HK-2 (cell line): ENCODE measurements around the gene PLEKHG7.
"Not testable (repeated sequence)": the region's sequence is repeated elsewhere in the genome, so short reads cannot be mapped to it uniquely, and the experiment has no call there.

Experiments
- DNase-seq: peaks from one replicate; pipeline ENCODE4 v3.0.0-alpha.2; 2018; ENCODE audit not compliant: unreplicated experiment

Gene PLEKHG7

DNA sequence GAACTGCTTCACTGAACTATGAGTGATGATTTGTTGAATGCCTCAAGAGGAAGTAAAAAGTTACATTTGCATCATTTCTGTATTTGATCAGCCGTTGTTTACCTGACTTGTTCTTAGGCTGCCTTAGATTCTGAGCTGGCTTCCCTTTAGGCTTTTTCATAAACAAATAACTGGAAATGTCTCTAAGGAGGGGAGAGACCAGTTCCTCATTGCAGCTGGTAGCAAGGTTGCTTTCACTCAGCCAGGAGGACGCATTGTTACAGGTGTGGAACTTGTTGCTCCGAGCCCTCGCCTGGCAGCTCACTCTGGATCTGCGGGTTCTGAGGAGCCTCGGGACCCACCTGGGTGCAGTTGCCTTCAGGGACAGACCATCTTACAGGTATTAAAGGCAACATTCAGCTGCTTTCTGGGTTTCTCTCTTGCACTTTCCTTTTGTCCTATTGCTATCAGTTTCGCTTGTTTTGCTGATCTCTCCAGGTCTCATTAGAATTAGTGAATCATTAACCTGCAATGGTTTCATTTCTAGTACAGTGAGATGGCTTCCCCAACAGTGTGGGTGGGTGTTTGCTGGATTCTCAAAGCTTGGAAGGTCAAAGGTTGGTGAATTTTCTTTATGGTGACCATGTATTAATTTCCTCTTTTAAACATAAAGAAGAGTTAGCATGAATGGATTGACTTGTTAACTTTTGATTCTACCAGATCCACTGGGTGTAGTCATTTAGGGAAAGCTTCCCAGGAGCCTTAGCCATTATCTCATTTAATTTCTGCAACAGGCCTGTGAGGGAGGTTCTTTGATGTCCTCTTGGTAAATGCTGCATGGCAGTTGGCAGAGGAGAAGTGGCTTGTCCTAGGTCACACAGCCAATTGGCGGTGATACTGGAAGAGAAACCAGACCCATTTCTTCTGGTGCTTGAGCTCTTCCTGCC is at the start of gene PLEKHG7:
PLEKHG7 (plus strand) TSS at position 236 of the 926 bp plus-strand sequence. CDS start 3,643 bp downstream, outside the sequence.
- no peak for DNase-seq

GRCh38 chr12:92654256-92654655 is 48.5 kb upstream of the PLEKHG7 start:
- not testable (repeated sequence) for DNase-seq

DNA sequence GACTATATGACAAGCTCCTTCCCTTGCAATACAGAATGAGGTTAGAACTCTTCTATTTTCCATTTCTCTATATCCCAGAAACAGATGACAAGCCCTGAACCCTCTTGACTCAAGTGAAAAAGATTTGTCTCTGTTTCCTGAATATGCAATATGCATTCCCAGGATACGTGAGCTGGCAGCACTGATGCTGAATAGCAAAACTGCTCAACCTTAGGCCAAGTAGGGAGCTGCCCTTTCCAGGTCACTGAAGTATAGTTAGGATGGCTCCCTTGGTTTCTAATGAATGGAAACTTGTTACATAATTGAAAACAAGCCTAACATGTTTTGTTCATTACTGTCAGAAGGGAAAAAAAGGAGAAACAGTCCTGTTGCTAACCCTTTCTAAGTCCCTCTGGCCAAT is 47.9 kb upstream of the PLEKHG7 start:
- DNase-seq = no peak

DNA sequence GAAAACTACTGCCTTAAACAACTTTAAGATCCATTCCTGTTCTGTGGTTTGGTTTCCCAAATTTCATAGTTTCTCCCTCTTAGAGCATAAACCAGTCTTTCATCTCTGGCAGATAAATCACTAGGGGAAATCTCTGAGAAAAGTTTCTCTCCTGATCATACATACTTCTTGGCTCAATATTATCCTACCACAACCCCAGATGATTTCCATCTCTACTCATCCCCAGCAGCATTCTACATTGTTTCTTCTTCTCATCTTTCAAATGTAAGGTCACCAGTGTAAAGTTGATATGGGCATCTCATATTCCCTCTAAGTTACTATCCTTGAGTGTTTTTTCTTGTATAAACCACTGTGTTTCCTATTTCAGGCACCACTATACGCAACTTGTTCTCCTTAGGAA is 45.9 kb upstream of the PLEKHG7 start:
- DNase-seq = no peak

DNA sequence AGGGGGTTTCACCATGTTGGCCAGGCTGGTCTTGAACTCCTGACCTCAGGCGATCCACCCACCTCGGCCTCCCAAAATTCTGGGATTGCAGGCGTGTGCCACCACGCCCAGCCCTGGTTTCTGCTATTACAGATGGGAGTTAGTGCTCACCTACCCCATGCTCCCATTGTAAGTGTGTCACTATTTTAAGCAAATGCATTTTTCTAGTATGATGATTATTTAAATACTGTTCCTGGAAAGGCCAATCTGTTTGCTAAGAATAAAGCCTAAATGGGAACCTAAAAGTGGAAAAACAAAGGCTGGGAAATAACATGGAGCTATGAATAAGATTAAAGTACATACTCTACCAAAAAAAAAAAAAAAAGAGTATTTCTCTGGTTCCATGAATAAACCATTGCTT is 45.0 kb upstream of the PLEKHG7 start:
- DNase-seq = no peak

DNA sequence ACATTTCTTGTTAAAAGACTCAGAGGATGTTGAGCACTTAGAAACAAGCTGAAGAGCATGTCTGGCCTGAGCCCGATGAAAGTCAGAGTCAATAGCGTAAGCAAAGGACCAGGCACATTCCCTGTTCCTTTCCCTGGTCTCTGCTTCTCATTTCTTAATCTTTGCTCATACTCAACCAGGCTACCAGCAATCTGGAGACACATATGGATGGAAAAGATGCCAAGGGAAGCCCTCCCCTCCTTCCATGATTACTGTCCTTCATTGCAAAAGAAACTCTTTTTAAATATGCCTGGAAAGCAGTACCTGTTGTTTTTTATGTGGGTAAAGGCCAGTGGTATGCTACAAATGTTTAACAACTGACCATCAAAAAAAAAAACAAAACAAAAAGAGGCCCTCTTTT is 44.2 kb upstream of the PLEKHG7 start:
- no peak for DNase-seq

DNA sequence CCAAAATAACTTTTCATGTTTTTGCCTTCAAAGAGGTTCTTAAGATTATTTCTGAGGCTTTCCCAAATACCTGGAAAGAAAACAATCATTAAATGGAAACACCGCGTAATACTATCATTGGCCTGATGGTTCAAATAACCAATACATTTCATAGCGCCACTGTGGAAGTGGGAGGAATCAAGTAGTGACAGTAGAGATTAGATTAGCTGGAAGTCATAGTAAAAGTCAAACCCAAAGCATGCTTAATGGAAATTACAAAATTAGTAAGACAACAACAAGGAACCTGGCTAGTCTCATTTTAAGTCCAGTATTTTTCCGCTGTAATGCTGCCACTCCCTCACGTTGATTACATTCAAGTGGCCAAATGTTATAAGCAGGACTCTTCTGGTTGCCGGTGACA is 41.5 kb upstream of the PLEKHG7 start:
- no peak for DNase-seq

DNA sequence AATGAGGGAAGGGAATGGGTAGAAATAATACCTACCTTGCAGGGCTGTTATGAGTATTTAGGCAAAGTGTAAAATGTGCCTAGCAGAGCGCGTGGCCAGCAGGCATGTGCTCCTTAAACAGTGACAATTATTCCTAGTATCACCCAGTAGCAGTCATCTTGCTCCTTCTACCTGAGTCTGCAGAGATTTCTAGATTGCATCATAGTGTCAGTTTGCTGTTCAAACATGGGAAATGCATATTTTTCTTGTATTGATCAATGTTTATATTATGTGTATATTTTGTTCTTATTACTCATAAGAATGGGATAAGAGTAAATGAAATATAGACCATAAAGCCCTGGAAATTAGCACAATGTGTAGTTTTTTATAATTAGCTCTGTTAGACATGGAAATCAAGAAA is 37.3 kb upstream of the PLEKHG7 start:
- DNase-seq = no peak

GRCh38 chr12:92668739-92669138 is 34.0 kb upstream of the PLEKHG7 start:
- no peak for DNase-seq

- not testable (repeated sequence) for DNase-seq
Measured at GRCh38 chr12:92671524-92671923, 31.3 kb upstream of the PLEKHG7 start.

- no peak for DNase-seq
Measured at GRCh38 chr12:92673756-92674155, 29.0 kb upstream of the PLEKHG7 start.

DNA sequence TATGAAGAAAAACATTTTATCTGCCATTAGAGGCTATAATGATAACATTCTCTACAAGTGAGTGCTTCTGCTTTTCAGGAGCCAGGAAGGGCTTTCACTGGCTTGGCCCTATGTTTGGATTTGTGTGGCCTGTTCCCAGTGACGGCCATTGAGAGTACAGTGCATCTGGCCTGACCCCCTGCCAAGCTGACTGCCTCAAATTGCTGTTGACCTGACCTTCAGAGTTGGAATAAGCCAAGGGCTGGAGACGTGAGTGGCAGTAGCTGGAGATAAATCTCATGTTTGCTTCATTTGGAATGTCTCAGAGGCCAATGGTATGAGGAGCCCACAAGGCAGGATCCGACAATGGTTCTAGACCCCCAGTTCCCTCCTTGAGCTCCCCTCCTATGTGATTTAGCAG is 28.3 kb upstream of the PLEKHG7 start:
- no peak for DNase-seq

DNA sequence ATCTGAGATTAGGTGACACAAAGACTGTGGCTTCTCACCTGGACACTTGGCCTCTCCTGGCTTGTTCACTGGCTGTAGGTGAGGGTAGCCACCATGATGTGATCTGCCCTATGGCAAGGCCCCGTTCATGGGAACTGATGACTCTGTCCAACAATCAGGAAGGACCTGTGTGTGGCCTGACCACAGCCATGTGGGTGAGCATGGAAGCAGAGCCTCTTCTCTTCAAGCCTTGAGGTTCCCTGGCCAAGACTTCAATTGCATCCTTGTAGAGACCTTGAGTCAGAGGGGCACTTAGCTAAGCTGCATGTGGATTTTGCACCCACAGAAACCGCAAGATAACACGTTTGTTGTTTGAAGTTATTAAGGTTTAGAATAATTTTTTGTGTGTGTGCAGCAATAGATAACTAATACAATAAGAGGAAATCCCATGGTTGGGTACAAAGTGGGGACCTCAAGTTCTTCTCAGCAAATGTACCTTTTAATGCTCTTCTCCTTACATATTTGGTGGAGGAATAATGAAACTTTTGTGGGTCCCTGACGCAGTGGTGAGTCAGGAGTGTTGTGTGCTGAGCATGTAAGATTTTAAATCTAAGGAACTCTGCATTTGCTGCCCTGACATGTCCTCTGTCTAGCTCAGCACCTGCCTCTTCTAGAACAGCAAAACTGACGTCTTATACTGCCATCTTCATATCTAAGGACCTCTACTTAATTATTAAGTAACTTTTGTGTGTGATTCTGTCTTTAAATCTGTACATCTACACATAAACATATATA is 27.5 kb upstream of the PLEKHG7 start:
- DNase-seq = no peak

DNA sequence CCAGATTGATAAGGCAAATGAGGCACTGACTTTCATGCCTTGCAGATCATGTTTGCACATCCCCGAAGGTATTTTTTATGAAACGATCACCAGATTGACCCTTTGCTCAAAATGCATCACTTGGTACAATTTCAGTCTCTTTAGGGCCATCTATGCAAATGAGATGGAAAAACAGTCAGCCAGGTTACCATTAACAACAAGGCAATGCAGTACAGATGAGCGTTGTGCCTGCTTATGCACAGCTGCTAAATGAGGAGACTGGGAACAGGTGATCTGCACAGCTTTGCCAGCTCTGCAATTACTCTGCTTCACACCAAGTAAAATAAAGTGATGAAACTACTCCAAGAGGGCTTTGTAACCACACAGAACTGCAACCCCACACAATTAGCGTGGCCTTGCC is 26.1 kb upstream of the PLEKHG7 start:
- DNase-seq = no peak

- no peak for DNase-seq
Measured at GRCh38 chr12:92690601-92691000, 12.2 kb upstream of the PLEKHG7 start.

- DNase-seq = no peak
Measured at GRCh38 chr12:92695056-92695455, 7.7 kb upstream of the PLEKHG7 start.

GRCh38 chr12:92695577-92695976 is 7.2 kb upstream of the PLEKHG7 start:
- no peak for DNase-seq

- no peak for DNase-seq
Measured at GRCh38 chr12:92696216-92696615, 6.6 kb upstream of the PLEKHG7 start.

DNA sequence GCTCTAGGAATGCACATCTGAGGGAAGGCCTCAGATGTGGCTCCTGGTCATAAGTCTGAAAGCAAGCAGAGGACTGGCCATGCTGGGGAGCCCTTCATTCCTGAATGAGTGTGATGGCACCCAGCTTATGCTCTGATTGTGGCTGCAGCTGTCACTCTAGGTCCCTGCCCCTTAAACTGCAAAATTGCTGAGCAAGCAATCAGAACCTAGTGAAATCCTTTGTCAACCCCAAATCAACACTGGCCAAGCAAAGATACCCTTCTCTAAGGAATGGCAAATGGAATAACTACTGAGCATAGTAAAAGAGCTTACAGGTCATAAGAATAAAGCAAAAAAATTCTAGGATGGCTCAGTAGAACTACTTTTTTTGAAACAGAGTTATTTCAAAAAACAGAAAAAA is 4.3 kb upstream of the PLEKHG7 start:
- DNase-seq = no peak

DNA sequence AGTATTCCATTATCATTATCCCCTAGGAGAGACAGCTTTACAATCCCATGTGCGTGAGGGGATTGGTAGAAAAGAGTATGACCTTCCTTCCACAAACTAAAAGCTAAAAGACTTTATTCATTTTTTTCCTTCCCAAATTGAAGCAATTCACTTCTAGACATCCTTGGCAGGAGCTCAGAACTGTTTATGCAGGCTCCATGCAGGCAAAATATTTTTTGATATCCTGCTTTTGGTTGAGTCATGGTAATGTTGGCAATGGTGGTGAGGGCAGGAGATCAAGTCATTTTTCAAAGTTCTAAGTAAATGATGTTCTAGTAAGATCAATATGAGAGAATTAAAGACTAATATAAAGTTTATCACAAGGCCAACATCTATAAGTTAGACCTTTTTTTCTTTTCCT is 1.3 kb upstream of the PLEKHG7 start:
- no peak for DNase-seq

GRCh38 chr12:92703786-92704185 is 997 bp downstream of the PLEKHG7 start:
- DNase-seq = no peak

DNA sequence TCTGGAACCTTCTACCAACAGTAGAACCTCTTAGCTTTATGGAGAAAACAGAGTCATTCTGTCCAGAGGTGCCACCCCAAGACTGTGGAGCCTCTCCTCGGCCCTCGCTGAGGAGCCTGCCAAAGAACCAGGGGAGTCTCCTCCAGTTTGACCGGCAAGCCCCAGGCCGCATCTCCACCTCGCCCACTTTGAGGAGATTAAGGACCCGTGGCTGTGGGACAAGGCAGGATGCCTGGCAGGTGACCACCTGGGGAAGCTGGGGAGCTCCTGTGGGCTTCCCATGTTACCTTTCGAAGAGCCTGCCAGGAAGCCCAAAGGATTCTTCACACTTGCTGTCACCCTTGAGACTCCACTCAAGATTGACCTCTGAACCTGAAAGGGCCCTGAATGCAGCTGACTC is 3.8 kb downstream of the PLEKHG7 start:
- DNase-seq = no peak

- no peak for DNase-seq
Measured at GRCh38 chr12:92707926-92708325, 5.1 kb downstream of the PLEKHG7 start.
